SU-DHL-6 (cell line): ENCODE measurements around the gene TRIM2.
"Not testable (repeated sequence)": the region's sequence is repeated elsewhere in the genome, so short reads cannot be mapped to it uniquely, and the experiment has no call there.

Source experiments
- H2AFZ ChIP-seq: fragments of 200-600 bp; sonication (generic); 2 replicates; pipeline ENCODE4 v1.6.1; 2014; ENCODE audit warnings: low read depth, mild to moderate bottlenecking, moderate library complexity, mixed read lengths, antibody characterized with exemption, low read length; ENCODE audit not compliant: severe bottlenecking
- H3F3A ChIP-seq: fragments of 200-600 bp; shearing (Covaris generic); 2 replicates; pipeline ENCODE4 v1.6.0; 2016; ENCODE audit warnings: antibody characterized with exemption, mild to moderate bottlenecking; ENCODE audit not compliant: insufficient read depth
- H3K27ac ChIP-seq: fragments of 200-600 bp; sonication (generic); 2 replicates; pipeline ENCODE4 v1.5.1; 2016; ENCODE audit warnings: low read depth, mild to moderate bottlenecking, low read length, moderate library complexity, mixed read lengths
- H3K27me3 ChIP-seq: fragments of 200-600 bp; sonication (generic), shearing (Covaris generic); 2 replicates; pipeline ENCODE4 v1.6.0; 2014; ENCODE audit warnings: mild to moderate bottlenecking, low read length
- H3K36me3 ChIP-seq: fragments of 200-600 bp; sonication (generic); 2 replicates; pipeline ENCODE4 v1.6.1; 2014; ENCODE audit warnings: mild to moderate bottlenecking, low read length, mixed read lengths
- H3K4me2 ChIP-seq: fragments of 300-600, 200-600 bp; shearing (Covaris generic), sonication (generic); 2 replicates; pipeline ENCODE4 v1.6.0; 2014; ENCODE audit warnings: low read length, low read depth, mild to moderate bottlenecking; ENCODE audit not compliant: poor library complexity, severe bottlenecking
- H3K4me3 ChIP-seq: fragments of 200-600 bp; sonication (generic); 2 replicates; pipeline ENCODE4 v1.5.1; 2014; ENCODE audit warnings: antibody characterized with exemption, low read length, mild to moderate bottlenecking, mixed read lengths; ENCODE audit not compliant: insufficient read depth, poor library complexity, severe bottlenecking
- H3K79me2 ChIP-seq: fragments of 200-600 bp; sonication (generic); 2 replicates; pipeline ENCODE4 v1.6.1; 2014; ENCODE audit warnings: mild to moderate bottlenecking, low read length, moderate library complexity; ENCODE audit not compliant: insufficient read depth
- H3K9ac ChIP-seq: fragments of 200-600 bp; sonication (generic); 2 replicates; pipeline ENCODE4 v1.7.0; 2014; ENCODE audit warnings: mild to moderate bottlenecking, low read length
- H3K9me2 ChIP-seq: fragments of 200-600 bp; sonication (generic); replicated peaks from 2 replicates; pipeline ENCODE4 v1.6.1; 2014; ENCODE audit warnings: low read length; ENCODE audit not compliant: insufficient read depth
- H3K9me3 ChIP-seq: fragments of 200-600 bp; sonication (generic); 2 replicates; pipeline ENCODE4 v1.6.1; 2014; ENCODE audit warnings: low read length, mixed read lengths; ENCODE audit not compliant: insufficient read depth
- H4K20me1 ChIP-seq: fragments of 200-600 bp; sonication (generic); 2 replicates; pipeline ENCODE4 v1.6.1; 2014; ENCODE audit warnings: low read depth, mild to moderate bottlenecking, antibody characterized with exemption, low read length, moderate library complexity, mixed read lengths
- CTCF ChIP-seq: fragments of 200-600 bp; sonication (generic); IDR thresholded peaks from one replicate; pipeline ENCODE4 v1.5.1; 2017; ENCODE audit warnings: antibody characterized with exemption, mild to moderate bottlenecking, low read length, moderate library complexity; ENCODE audit not compliant: insufficient read depth, poor library complexity, severe bottlenecking
- EZH2phosphoT487 ChIP-seq: fragments of 200-600 bp; sonication (generic), shearing (Covaris generic); conservative IDR thresholded peaks from 2 replicates; pipeline ENCODE4 v1.6.1; 2018; ENCODE audit warnings: mild to moderate bottlenecking, antibody characterized with exemption, low read length, moderate library complexity, mixed read lengths

The TRIM2 gene

GRCh38 chr4:153161226-153161963 is 42.8 kb upstream of the TRIM2 start:
- H3K9me2 ChIP-seq, result no peaks in the 10 kb centered on the region
- no peaks in the 10 kb centered on the region for H3K79me2 ChIP-seq
- no peaks in the 10 kb centered on the region for H3K36me3 ChIP-seq
- H3F3A ChIP-seq, result no peaks in the 10 kb centered on the region
- H3K27ac ChIP-seq, result no peak overlapping the region
- H3K27me3 ChIP-seq, result no peaks in the 10 kb centered on the region
- H2AFZ ChIP-seq, result no peak overlapping the region
- H3K9ac ChIP-seq, result no peak overlapping the region
- H3K9me3 ChIP-seq, result no peaks in the 10 kb centered on the region
- TF ChIP-seq EZH2phosphoT487 (no peak), CTCF (no peak)
- H3K4me2 ChIP-seq, result no peak overlapping the region
- no peaks in the 10 kb centered on the region for H4K20me1 ChIP-seq
- H3K4me3 ChIP-seq, result no peak overlapping the region

GRCh38 chr4:153165236-153165635 is 39.0 kb upstream of the TRIM2 start:
- H3K79me2 ChIP-seq, H3K27me3 ChIP-seq, H3K27ac ChIP-seq, H4K20me1 ChIP-seq, H3K4me3 ChIP-seq, H3K9me3 ChIP-seq, H3K9me2 ChIP-seq, H3F3A ChIP-seq, H3K36me3 ChIP-seq, H3K9ac ChIP-seq, H3K4me2 ChIP-seq, H2AFZ ChIP-seq: not testable (repeated sequence)

GRCh38 chr4:153166716-153167501 is 37.3 kb upstream of the TRIM2 start:
- no peak overlapping the region for H3K4me3 ChIP-seq
- H3K36me3 ChIP-seq, result no peaks in the 10 kb centered on the region
- no peaks in the 10 kb centered on the region for H3K79me2 ChIP-seq
- no peak overlapping the region for H3K9ac ChIP-seq
- H3K4me2 ChIP-seq, result no peak overlapping the region
- no peak overlapping the region for H3K27ac ChIP-seq
- TF ChIP-seq CTCF (no peak), EZH2phosphoT487 (no peak)
- no peaks in the 10 kb centered on the region for H3K9me3 ChIP-seq
- no peaks in the 10 kb centered on the region for H4K20me1 ChIP-seq
- no peaks in the 10 kb centered on the region for H3K9me2 ChIP-seq
- H3F3A ChIP-seq, result no peaks in the 10 kb centered on the region
- H2AFZ ChIP-seq, result no peak overlapping the region
- no peaks in the 10 kb centered on the region for H3K27me3 ChIP-seq

GRCh38 chr4:153169776-153170175 is 34.5 kb upstream of the TRIM2 start:
- H3K79me2 ChIP-seq, result no peaks in the 10 kb centered on the region
- no peak for TF ChIP-seq CTCF

More at GRCh38 chr4:153169776-153170175, 34.5 kb upstream of the TRIM2 start:
- Histone ChIP-seq H2AFZ (no peak overlapping the region), H3K9me2 (no peaks in the 10 kb centered on the region), H3K4me3 (no peak overlapping the region), H3K36me3 (no peaks in the 10 kb centered on the region), H3K27ac (no peak overlapping the region), H4K20me1 (no peaks in the 10 kb centered on the region), H3K9me3 (no peaks in the 10 kb centered on the region), H3K27me3 (no peaks in the 10 kb centered on the region), H3K9ac (no peak overlapping the region), H3F3A (no peaks in the 10 kb centered on the region), H3K4me2 (no peak overlapping the region)
